Breast epithelium (tissue), 3 donors: ENCODE data around the gene CLMP.

ENCODE experiments used
- CTCF ChIP-seq, 3 donors: fragments of 450-650 bp; IDR thresholded peaks; one replicate each; pipeline ENCODE4 v1.5.1; 2016 to 2017; ENCODE audit warnings: antibody characterized with exemption in 3 of 3, mild to moderate bottlenecking in 3 of 3, moderate library complexity in 3 of 3
- POLR2A ChIP-seq: fragments of 450-650 bp; IDR thresholded peaks from one replicate; pipeline ENCODE4 v1.6.1; 2016; ENCODE audit warnings: antibody characterized with exemption, mild to moderate bottlenecking, moderate library complexity
- POLR2AphosphoS5 ChIP-seq, 3 donors: sonication (generic); formaldehyde crosslinking; IDR thresholded peaks; one replicate each; pipeline ENCODE4 v1.6.1; 2017; ENCODE audit warnings: antibody characterized with exemption in 3 of 3

- TF ChIP-seq CTCF (IDR thresholded peaks at IDR 0.05) (no peak), POLR2A (no peak), POLR2AphosphoS5 (IDR thresholded peaks at IDR 0.05) (no peak)
Observed at GRCh38 chr11:123052901-123053721, 141.9 kb downstream of the CLMP start.
